Subcutaneous abdominal adipose tissue (tissue), 5 donors: Measurements from ENCODE around the gene EDEM1.

Experiments used
- H3K27ac ChIP-seq: one replicate; pipeline ENCODE4 v1.7.0; 2013; ENCODE audit warnings: low read depth, mild to moderate bottlenecking, inconsistent platforms, low read length, moderate library complexity
- H3K27me3 ChIP-seq, 5 donors: one replicate each; pipeline ENCODE4 v1.7.0; 2013; ENCODE audit warnings: low read length in 5 of 5, inconsistent platforms in 1 of 5; ENCODE audit not compliant: control insufficient read depth in 5 of 5, insufficient read depth in 4 of 5
- H3K36me3 ChIP-seq, 5 donors: one replicate each; pipeline ENCODE4 v1.7.0; 2013; ENCODE audit warnings: low read length in 5 of 5; ENCODE audit not compliant: control insufficient read depth in 5 of 5, insufficient read depth in 5 of 5
- H3K4me1 ChIP-seq, 5 donors: one replicate each; pipeline ENCODE4 v1.7.0; 2013; ENCODE audit warnings: low read length in 5 of 5, mild to moderate bottlenecking in 3 of 5, moderate library complexity in 1 of 5; ENCODE audit not compliant: control insufficient read depth in 5 of 5, insufficient read depth in 5 of 5
- H3K4me3 ChIP-seq, 5 donors: one replicate each; pipeline ENCODE4 v1.7.0; 2013; ENCODE audit warnings: low read length in 5 of 5, low read depth in 1 of 5
- H3K9ac ChIP-seq, 5 donors: one replicate each; pipeline ENCODE4 v1.7.0; 2013; ENCODE audit warnings: low read length in 5 of 5, mild to moderate bottlenecking in 4 of 5, moderate library complexity in 3 of 5
- H3K9me3 ChIP-seq, 5 donors: one replicate each; pipeline ENCODE4 v1.7.0; 2013; ENCODE audit warnings: low read length in 5 of 5; ENCODE audit not compliant: control insufficient read depth in 5 of 5
- donor health status: healthy.
- donor health status: healthy.
- donor health status: healthy.
- donor health status: healthy.
- donor health status: healthy.

Gene EDEM1

DNA sequence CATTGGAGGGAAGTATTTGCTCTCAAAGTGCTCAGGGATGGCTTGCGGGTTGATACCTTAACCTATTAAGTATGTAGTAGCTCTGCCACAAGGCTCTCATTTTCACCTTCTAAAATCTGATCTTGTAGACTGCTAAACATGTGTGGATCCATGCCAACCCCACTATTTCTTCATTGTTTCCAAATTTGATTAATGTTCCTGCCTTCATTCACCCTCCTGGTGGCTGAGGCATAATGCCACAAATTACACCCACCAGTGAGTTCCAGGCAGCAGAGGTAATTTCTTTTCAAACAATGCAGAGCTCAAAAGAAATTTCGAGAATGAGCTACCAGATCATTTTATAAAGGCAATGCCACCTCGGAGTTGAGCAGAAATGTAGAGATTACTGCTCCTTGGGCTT lies 71.0 kb downstream of the EDEM1 start:
- Histone ChIP-seq H3K4me1 (no peaks in the 10 kb centered on the region), H3K4me3 (no peak overlapping the region), H3K27ac (no peak overlapping the region), H3K9ac (no peak overlapping the region), H3K27me3 (no peaks in the 10 kb centered on the region), H3K36me3 (no peaks in the 10 kb centered on the region), H3K9me3 (no peaks in the 10 kb centered on the region)

DNA sequence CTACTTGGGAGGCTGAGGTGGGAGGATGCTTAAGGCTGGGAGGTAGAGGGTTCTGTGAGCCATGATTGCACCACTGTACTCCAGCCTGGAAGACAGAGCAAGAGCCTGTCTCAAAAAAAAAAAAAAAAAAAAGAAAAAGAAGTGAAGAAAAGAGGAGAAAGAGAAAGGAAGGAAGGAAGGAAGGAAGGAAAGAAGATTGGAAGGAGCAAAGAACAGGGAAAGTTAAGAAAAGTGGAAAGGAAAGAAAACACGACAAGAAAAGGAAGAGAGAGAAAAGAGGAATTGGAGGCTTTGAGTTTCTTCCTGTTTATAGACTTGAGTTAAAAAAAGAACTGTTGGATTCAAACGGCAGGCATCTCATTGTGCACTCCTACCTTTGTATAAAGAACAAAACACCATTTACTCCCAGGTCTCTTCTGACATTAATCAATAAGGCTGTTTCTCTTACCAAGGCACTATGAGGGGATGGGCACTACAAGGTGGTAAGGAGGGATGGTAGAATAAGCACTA lies 73.5 kb downstream of the EDEM1 start:
- H3K27me3 ChIP-seq = no peaks in the 10 kb centered on the region
- no peak overlapping the region for H3K4me3 ChIP-seq
- no peaks in the 10 kb centered on the region for H3K36me3 ChIP-seq
- no peak overlapping the region for H3K27ac ChIP-seq
- H3K4me1 ChIP-seq = no peaks in the 10 kb centered on the region
- no peak overlapping the region for H3K9ac ChIP-seq
- H3K9me3 ChIP-seq = no peaks in the 10 kb centered on the region

DNA sequence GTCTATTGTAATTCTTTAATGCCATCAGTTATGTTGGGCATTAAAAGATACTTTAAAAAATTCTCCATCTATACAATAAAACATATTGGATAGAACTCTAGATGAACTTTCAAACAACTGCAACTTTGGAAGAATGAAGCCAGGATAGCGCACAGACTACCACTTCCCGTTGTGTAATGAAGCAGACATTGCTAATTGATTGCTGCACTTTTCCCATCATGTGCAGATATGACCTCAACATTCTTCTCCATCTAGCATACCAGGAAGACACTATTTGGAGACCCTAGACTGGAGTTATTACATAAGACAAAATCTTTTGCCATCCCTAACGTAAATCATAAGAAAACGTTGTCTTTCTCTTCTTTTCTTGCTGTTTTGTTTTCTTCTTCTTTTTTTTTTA lies 75.0 kb downstream of the EDEM1 start:
- Histone ChIP-seq H3K9ac (no peak overlapping the region), H3K27ac (no peak overlapping the region), H3K4me1 (no peaks in the 10 kb centered on the region), H3K9me3 (no peaks in the 10 kb centered on the region), H3K36me3 (no peaks in the 10 kb centered on the region), H3K27me3 (no peaks in the 10 kb centered on the region), H3K4me3 (no peak overlapping the region)

DNA sequence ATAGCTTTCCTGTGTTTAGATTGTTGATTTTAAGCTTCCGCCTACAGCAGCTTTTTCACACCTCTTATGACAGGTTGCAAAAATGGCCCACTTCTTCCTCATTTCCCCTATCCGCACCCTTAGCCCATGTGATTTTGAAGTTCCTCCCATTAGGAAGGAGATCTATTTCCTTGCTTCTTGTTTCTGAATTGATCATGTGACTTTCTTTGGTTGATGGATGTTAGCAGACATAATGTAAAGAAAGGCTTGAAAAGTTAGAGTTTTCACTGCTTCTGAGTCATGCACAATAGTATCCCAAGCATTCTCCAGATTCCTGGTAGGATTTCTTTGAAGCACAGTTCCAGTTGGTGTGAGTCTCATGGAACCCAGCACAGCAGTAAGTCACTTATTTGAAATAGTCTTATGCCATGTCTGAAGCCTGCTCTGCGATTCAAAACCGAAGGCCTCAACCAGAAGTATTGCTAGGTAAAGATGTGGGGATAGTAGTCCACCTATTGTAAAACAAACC lies 76.6 kb downstream of the EDEM1 start:
- Histone ChIP-seq H3K9me3 (no peaks in the 10 kb centered on the region), H3K9ac (no peak overlapping the region), H3K4me1 (no peaks in the 10 kb centered on the region), H3K4me3 (no peak overlapping the region), H3K27me3 (no peaks in the 10 kb centered on the region), H3K27ac (no peak overlapping the region), H3K36me3 (no peaks in the 10 kb centered on the region)

DNA sequence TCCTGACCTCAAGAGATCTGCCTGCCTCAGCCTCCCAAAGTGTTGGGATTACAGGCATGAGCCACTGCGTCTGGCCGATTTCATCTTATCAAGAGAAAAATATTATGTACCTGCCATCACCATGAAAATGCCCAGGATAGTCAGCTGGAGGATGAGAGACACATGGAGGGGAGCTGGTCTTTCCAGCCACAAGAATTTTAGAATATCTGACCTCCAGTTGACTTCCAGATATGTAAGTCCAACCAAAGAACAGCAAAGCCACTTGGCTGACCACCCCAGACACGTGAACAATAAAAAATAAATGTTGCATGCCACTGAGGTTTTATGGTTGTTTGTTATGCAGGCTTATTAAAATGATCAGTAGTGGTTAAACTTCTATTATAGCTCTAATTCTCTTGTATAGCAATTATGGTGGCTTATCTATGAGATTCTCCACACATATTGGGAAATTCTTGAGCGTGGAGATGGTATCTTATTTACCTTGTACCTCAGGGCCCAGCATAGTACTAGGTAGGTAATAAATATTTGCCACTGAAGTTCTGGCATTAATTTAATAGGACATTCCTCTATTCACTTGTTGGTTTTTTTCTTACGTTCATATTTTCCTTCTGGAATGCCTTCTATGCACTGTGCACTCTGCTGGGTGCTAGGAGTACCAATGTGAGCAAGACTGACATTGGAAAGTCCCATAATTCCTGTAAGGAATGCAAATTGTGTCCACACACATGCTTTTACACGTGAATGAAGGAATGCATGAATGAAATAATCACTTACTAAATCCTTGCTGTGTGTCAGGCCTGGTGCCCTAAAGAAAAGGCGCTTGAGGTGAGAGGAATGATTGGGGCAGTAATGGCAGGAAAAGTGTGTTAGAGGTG lies 77.6 kb downstream of the EDEM1 start:
- Histone ChIP-seq H3K9me3 (no peaks in the 10 kb centered on the region), H3K4me1 (no peaks in the 10 kb centered on the region)

DNA sequence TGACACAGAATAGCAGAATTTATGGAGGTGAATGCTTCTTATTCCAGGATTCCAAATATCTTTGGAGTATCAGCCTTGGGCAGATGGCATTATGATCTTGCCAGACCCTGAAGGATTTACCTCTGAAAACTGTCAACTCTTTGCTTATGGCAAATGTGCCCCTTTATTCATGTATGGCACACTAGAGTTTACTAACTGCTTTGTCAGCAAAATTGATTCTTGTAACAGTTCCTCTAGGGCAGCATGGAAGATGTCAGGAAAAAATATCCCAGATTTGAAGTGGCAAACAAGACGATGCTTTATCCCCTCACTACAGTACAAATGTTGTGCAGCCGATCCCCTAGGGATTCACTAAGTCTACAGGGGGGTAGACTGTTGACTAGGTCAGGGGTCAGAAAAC lies 79.7 kb downstream of the EDEM1 start:
- no peaks in the 10 kb centered on the region for H3K9me3 ChIP-seq
- no peaks in the 10 kb centered on the region for H3K4me1 ChIP-seq
- no peak overlapping the region for H3K27ac ChIP-seq
- no peaks in the 10 kb centered on the region for H3K36me3 ChIP-seq
- no peak overlapping the region for H3K4me3 ChIP-seq
- H3K27me3 ChIP-seq = no peaks in the 10 kb centered on the region
- H3K9ac ChIP-seq = no peak overlapping the region

More for the DNA sequence above, 77.6 kb downstream of the EDEM1 start:
- Histone ChIP-seq H3K27ac (no peak overlapping the region), H3K27me3 (no peaks in the 10 kb centered on the region), H3K9ac (no peak overlapping the region), H3K36me3 (no peaks in the 10 kb centered on the region), H3K4me3 (no peak overlapping the region)

DNA sequence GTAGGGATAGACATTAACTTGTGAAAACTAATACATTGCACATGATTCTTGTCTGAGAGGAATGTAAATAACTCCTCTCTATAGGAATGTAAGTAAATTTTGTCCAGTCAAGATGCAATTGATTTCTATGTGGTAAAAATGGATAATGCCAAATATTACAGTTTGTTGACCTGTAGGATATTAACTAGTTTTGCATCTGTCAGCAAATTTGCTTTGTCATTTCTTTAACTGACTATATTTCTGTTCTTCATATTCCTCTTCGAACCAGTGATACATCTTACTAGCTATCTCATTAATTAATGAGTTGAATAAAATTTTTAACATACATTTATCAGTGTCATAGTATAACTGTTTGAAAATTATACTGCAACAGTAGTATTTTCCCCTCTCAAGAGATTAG lies 80.4 kb downstream of the EDEM1 start:
- no peak overlapping the region for H3K27ac ChIP-seq
- no peaks in the 10 kb centered on the region for H3K4me1 ChIP-seq
- no peaks in the 10 kb centered on the region for H3K9me3 ChIP-seq
- H3K36me3 ChIP-seq = no peaks in the 10 kb centered on the region
- no peaks in the 10 kb centered on the region for H3K27me3 ChIP-seq
- no peak overlapping the region for H3K4me3 ChIP-seq
- no peak overlapping the region for H3K9ac ChIP-seq
